ENCODE results near the gene PCDH1.
A peak's percentile ranks its signal among the peaks of the same experiment; 100 is the strongest.
"Not testable (repeated sequence)": the region's sequence is repeated elsewhere in the genome, so short reads cannot be mapped to it uniquely, and the experiment has no call there.

Gene PCDH1

GRCh38 chr5:141898448-141899049, 20.3 kb upstream of the PCDH1 start:
- no peak for DNase-seq (ENCODE audit: low read depth)

- DNase-seq (ENCODE audit: low read depth): no peak
These were observed 19.2 kb upstream of the PCDH1 start for GRCh38 chr5:141897425-141897824.

GRCh38 chr5:141890429-141890828, 12.2 kb upstream of the PCDH1 start:
- not testable (repeated sequence) for DNase-seq (ENCODE audit: low read depth)

- DNase-seq (ENCODE audit: low read depth): no peak
These were observed 11.2 kb upstream of the PCDH1 start for GRCh38 chr5:141889282-141889871.

- no peak for DNase-seq (ENCODE audit: low read depth)
These were observed 5.7 kb upstream of the PCDH1 start for GRCh38 chr5:141883892-141884318.

GRCh38 chr5:141883184-141883891, 5.1 kb upstream of the PCDH1 start:
- no peak for DNase-seq (ENCODE audit: low read depth)

GRCh38 chr5:141882594-141883183, 4.5 kb upstream of the PCDH1 start:
- DNase-seq (ENCODE audit: low read depth): no peak

GRCh38 chr5:141881886-141882285, 3.7 kb upstream of the PCDH1 start:
- no peak for DNase-seq (ENCODE audit: low read depth)

GRCh38 chr5:141880961-141881801, 3.0 kb upstream of the PCDH1 start:
- no peak for DNase-seq (ENCODE audit: low read depth)

GRCh38 chr5:141879941-141880738, 1.9 kb upstream of the PCDH1 start:
- DNase-seq (ENCODE audit: low read depth): no peak

GRCh38 chr5:141879426-141879759, 1.2 kb upstream of the PCDH1 start:
- no peak for DNase-seq (ENCODE audit: low read depth)

GRCh38 chr5:141878711-141879425, 658 bp upstream of the PCDH1 start:
- peak; percentile 48 for DNase-seq (ENCODE audit: low read depth)

GRCh38 chr5:141877356-141878185, 639 bp downstream of the PCDH1 start:
- no peak for DNase-seq (ENCODE audit: low read depth)

GRCh38 chr5:141876628-141877355, 1.4 kb downstream of the PCDH1 start:
- DNase-seq (ENCODE audit: low read depth): no peak

- DNase-seq (ENCODE audit: low read depth): no peak
These were observed 2.2 kb downstream of the PCDH1 start for GRCh38 chr5:141875795-141876627.

GRCh38 chr5:141875022-141875740, 3.0 kb downstream of the PCDH1 start:
- no peak for DNase-seq (ENCODE audit: low read depth)

- no peak for DNase-seq (ENCODE audit: low read depth)
These were observed 3.8 kb downstream of the PCDH1 start for GRCh38 chr5:141874262-141874964.
